ENCODE data around the gene SLC2A6.

Gene SLC2A6

DNA sequence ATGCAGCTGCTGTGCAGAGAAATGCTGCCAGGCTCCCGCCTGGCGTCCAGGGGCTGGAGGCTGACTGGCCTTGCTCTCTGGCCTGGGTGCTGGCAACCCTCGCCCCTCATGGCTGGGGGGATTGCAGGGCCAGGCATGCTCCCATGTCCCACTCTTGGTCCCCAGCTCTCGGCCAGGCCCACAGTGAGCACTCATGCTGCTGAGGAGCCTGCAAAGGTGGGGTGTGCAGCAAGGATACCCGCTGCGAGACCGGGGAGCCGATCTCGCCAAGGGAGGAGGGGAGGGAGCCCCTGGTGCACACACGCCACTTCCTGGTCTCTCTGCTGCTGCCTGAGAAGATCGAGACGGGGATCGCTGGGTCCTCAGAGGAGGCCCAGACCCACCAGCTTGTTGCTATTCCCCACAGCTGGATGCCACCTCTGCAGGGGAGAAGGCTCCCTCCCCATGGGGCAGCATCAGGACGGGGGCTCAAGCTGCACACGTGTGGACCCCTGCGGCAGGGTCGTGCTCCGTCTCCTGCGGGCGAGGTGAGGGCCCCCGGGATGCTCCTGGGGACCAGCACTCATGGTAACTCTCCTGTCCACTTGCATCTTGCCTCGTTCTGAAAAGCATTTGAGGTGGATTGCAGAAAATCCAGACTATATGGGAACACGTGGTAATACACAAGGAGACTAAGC lies 33.5 kb downstream of the SLC2A6 start:
- no peak for DNase-seq (ENCODE audit: low spot score)
- TF ChIP-seq, protein P1, sequence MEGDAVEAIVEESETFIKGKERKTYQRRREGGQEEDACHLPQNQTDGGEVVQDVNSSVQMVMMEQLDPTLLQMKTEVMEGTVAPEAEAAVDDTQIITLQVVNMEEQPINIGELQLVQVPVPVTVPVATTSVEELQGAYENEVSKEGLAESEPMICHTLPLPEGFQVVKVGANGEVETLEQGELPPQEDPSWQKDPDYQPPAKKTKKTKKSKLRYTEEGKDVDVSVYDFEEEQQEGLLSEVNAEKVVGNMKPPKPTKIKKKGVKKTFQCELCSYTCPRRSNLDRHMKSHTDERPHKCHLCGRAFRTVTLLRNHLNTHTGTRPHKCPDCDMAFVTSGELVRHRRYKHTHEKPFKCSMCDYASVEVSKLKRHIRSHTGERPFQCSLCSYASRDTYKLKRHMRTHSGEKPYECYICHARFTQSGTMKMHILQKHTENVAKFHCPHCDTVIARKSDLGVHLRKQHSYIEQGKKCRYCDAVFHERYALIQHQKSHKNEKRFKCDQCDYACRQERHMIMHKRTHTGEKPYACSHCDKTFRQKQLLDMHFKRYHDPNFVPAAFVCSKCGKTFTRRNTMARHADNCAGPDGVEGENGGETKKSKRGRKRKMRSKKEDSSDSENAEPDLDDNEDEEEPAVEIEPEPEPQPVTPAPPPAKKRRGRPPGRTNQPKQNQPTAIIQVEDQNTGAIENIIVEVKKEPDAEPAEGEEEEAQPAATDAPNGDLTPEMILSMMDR (IDR thresholded peaks at IDR 0.05; ENCODE audit: borderline replicate concordance, control extremely low read depth, extremely low read depth, insufficient read depth, missing control alignments) = no peak
- in situ Hi-C loops (cut with MboI; ENCODE audit: low sequenced_read_pairs, unreplicated experiment) = no loop called here

DNA sequence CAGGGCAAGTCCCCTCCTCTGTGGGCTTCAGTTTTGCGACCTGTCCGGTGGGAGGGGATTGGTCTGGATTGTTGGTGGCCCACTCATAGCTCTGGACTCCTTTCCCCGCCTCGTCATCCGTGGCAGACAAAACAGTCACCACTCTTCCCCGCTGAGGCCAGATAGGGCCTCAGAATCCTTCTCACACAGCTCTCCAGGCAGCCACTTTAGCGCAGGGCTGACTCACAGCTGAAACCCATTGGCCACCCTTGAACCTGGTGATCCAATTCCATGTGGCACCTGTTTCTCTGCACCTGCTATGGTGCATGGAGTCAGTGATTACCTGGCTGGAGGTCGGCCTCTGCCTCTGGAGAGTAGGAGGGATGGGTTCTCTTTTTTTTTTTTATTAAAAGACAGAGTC lies 34.9 kb downstream of the SLC2A6 start:
- in situ Hi-C loops (cut with MboI; ENCODE audit: low sequenced_read_pairs, unreplicated experiment) = no loop called here
- TF ChIP-seq, protein P1 (IDR thresholded peaks at IDR 0.05; ENCODE audit: borderline replicate concordance, control extremely low read depth, extremely low read depth, insufficient read depth, missing control alignments) = no peak
- no peak for DNase-seq (ENCODE audit: low spot score)

DNA sequence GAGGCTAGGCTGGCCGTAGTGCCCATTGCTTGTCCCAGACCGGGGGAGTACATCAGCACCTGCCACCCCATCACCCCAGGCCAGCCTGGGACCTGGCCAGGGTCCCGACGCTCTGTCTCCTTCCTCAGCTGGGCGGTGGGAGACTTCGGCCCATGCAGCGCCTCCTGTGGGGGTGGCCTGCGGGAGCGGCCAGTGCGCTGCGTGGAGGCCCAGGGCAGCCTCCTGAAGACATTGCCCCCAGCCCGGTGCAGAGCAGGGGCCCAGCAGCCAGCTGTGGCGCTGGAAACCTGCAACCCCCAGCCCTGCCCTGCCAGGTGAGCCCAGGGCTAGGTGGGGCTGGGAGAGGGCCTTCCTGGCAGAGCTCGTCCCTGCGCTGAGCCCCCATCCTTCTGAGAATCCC lies 35.7 kb downstream of the SLC2A6 start:
- no peak for DNase-seq (ENCODE audit: low spot score)
- in situ Hi-C loops (cut with MboI; ENCODE audit: low sequenced_read_pairs, unreplicated experiment) = no loop called here
- TF ChIP-seq, protein P1 (IDR thresholded peaks at IDR 0.05; ENCODE audit: borderline replicate concordance, control extremely low read depth, extremely low read depth, insufficient read depth, missing control alignments) = no peak

DNA sequence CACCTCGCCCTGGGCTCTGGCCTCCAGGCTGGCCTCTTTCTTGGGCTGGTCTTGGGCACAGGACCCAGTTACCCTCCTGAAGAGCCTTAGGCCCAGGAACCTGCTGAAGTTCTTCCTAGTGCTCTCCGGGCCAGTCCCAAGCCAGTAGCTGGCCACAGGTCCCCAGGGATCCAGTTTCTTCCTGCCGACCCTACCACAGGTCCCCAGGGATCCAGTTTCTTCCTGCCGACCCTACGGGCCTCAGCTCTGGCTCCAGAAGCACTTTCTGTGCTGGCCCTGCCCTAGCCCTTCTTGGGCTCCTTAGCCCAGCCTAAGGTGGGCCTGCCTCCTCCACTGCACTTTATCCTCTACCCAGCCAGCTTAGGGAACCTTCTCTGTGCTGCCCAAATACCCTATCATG lies 37.3 kb downstream of the SLC2A6 start:
- in situ Hi-C loops (cut with MboI; ENCODE audit: low sequenced_read_pairs, unreplicated experiment) = no loop called here
- TF ChIP-seq, protein P1 (IDR thresholded peaks at IDR 0.05; ENCODE audit: borderline replicate concordance, control extremely low read depth, extremely low read depth, insufficient read depth, missing control alignments) = no peak

DNA sequence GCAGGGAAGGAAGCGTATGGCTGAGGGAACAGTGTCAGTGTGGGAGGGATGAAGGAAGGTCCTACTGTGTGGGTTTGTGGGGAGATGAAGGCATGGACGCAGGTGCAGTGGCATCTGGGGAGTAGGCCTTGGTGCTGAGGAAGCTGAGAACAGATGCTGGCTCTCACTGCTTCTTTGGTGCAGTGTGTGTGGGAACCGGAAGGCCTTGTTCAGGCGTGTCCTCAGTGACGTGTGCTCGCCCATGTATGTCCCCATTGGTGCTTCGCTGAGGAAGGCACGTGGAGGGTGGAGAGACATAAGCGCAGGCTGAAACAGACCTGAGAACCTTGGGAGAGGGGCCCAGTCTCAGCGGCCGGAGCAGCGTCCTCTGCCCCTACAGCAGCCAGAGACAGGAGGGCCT lies 38.0 kb downstream of the SLC2A6 start:
- TF ChIP-seq, protein P1 (IDR thresholded peaks at IDR 0.05; ENCODE audit: borderline replicate concordance, control extremely low read depth, extremely low read depth, insufficient read depth, missing control alignments) = no peak
- in situ Hi-C loops (cut with MboI; ENCODE audit: low sequenced_read_pairs, unreplicated experiment) = no loop called here
- peak; percentile 90 for DNase-seq (ENCODE audit: low spot score)

More for the DNA sequence above, 37.3 kb downstream of the SLC2A6 start:
- no peak for DNase-seq (ENCODE audit: low spot score)

DNA sequence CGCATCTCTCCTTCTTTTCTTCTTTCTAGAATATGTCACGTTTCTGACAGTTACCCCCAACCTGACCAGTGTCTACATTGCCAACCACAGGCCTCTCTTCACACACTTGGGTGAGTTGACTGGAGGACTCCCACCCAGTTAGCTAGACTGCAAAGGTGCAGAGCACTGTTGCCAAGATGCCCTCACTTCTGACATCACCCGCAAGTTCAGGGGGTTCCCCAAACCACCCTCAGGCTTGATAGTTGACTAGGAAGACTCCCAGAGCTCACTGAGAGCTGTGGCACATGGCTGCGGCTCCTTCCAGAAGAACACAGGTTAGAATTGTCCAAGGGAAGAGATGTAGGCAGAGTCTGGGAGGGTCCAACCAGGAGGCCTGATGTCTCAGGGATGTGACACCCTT lies 39.6 kb downstream of the SLC2A6 start:
- in situ Hi-C loops (cut with MboI; ENCODE audit: low sequenced_read_pairs, unreplicated experiment) = no loop called here
- TF ChIP-seq, protein P1 (IDR thresholded peaks at IDR 0.05; ENCODE audit: borderline replicate concordance, control extremely low read depth, extremely low read depth, insufficient read depth, missing control alignments) = no peak
- no peak for DNase-seq (ENCODE audit: low spot score)

Measured in GM13976 (cell line).